ENCODE data around the gene CST5. TPM values are rescaled to one million over a fixed set of nuclear protein-coding genes. Genes with fewer than 3 reads are reported as not detected.

CST5 gene
- total and polyA plus RNA-seq, 2 experiments from 2014 or later: not detected

- Histone ChIP-seq H3K36me3 (ENCODE audit: insufficient read depth) (no peaks in the 10 kb centered on the region), H3K4me1 (ENCODE audit: insufficient read depth) (no peaks in the 10 kb centered on the region), H4K20me1 (replicated peaks; ENCODE audit: insufficient read depth) (no peaks in the 10 kb centered on the region), H3K27me3 (ENCODE audit: insufficient read depth) (no peaks in the 10 kb centered on the region), H3K4me2 (no peak overlapping the region), H2AFZ (no peak overlapping the region), H3F3A (replicated peaks; ENCODE audit: low read depth) (no peaks in the 10 kb centered on the region), H3K9me2 (ENCODE audit: insufficient read depth) (peaks cover 6% of the 10 kb centered on the region; the same call in 1 of the 2 replicates), H3K4me3 (no peak overlapping the region), H3K27ac (ENCODE audit: low read depth) (no peak overlapping the region), H3K79me2 (replicated peaks; ENCODE audit: insufficient read depth) (no peaks in the 10 kb centered on the region)
- DNase-seq (ENCODE audit: low spot score): no peak
- Mint-ChIP-seq H3K4me1 (no peaks in the 10 kb centered on the region; the same call in 2 of the 3 replicates), H3K27me3 (ENCODE audit: insufficient read depth, low read depth, poor library complexity) (peaks cover 2% of the 10 kb centered on the region), H3K36me3 (ENCODE audit: low read depth) (peaks cover 9% of the 10 kb centered on the region; the same call in 2 of the 3 replicates), H3K27ac (no peak overlapping the region; the same call in 1 of the 2 replicates), H3K4me3 (no peak overlapping the region), H3K9me3 (peaks cover 12% of the 10 kb centered on the region; the same call in 2 of the 3 replicates)
- ATAC-seq: no peak
- no peak for TF ChIP-seq ZNF114 (CRISPR knock-in tag; IDR thresholded peaks at IDR 0.05)
- no peak for TF ChIP-seq EZH2 (IDR thresholded peaks at IDR 0.05; ENCODE audit: low read depth, unreplicated experiment)
- no peak for TF ChIP-seq JUNB (IDR thresholded peaks at IDR 0.05; ENCODE audit: unreplicated experiment)
- no peak for TF ChIP-seq ZNF462 (CRISPR knock-in tag; IDR thresholded peaks at IDR 0.05)
- TF ChIP-seq CTCF (conservative IDR thresholded peaks at IDR 0.05; ENCODE audit: low read depth in 2 of 2): no peak
- no peak for TF ChIP-seq CREB1 (CRISPR knock-in tag; IDR thresholded peaks at IDR 0.05; ENCODE audit: low read depth)
- TF ChIP-seq EZH2phosphoT487 (IDR thresholded peaks at IDR 0.05; ENCODE audit: unreplicated experiment): no peak
- TF ChIP-seq ZNF331 (CRISPR knock-in tag; IDR thresholded peaks at IDR 0.05; ENCODE audit: low read depth): no peak
- no peak for TF ChIP-seq ETS1 (IDR thresholded peaks at IDR 0.05)
- TF ChIP-seq REST (IDR thresholded peaks at IDR 0.05; ENCODE audit: unreplicated experiment): no peak
- no peak for TF ChIP-seq NANOG (IDR thresholded peaks at IDR 0.05; ENCODE audit: borderline replicate concordance)
- no peak for TF ChIP-seq STAT1 (IDR thresholded peaks at IDR 0.05; ENCODE audit: unreplicated experiment)
- no peak for TF ChIP-seq POLR2AphosphoS5 (IDR thresholded peaks at IDR 0.05; ENCODE audit: low read depth)
Observed at GRCh38 chr20:23832775-23833513, 46.6 kb downstream of the CST5 start.
